ENCODE measurements around the gene SFR1.
"Not testable (repeated sequence)": the region's sequence is repeated elsewhere in the genome, so short reads cannot be mapped to it uniquely, and the experiment has no call there.

SFR1 gene

DNA sequence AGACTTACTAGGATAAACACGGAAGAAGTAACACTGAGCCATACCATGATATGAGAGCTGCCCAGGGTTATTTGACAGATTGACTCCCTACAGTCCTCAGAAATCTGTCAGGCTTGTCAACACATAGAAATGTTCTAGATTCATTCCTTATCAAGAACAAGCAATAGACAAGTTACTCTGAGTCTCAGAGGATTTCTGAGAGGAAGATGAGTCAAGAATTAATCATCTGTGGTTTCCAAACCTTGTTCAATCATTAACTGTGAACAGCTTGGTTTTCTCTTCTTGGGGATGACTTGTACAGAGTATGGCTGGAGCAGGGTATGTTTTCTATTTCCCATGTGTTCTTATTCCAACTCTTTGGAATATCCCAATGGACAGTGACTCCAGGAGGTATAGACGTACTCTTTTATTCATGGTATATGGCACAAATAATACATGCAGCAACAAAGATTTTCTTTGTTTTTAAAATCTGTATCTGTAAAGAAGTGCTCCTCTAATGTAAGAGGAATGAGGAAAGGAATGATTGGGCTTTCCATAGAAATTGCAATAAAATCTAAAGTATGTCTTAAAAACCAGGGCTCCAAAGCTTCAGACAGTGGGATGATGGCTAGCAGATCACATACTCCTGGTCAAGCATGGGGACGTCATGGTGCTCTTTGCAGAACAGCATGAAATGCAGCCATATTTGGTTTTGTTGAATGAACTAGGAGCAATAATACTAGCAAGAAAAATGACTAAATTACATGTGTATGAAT is 11.9 kb upstream of the SFR1 start:
- DNase-seq, result no peak

DNA sequence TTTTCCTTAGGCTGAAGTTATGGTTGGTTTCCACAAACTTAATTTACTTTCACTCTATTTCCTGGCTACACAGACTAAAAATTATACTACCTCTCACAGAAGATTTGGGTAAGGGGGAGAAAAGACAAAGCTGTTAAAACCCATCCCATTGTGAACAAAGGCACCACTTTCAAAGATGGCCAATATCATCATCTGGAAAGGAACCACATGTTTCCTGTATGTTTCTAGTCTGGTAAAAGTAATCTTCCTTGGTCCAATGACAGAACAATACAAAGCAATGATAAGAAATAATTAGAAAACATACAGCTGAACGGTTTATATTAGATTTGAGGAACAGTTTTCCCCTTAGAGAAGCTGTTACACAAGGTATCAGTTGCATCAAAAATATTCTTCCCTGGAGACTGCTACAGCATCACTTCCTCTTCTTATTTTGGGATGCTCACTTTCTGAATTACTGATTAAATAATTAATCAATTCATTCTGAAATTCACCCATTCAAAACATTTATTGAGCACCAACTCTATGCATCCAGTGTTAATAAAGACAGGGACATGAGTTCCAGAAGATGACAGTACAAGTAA is 8.5 kb upstream of the SFR1 start:
- no peak for DNase-seq

DNA sequence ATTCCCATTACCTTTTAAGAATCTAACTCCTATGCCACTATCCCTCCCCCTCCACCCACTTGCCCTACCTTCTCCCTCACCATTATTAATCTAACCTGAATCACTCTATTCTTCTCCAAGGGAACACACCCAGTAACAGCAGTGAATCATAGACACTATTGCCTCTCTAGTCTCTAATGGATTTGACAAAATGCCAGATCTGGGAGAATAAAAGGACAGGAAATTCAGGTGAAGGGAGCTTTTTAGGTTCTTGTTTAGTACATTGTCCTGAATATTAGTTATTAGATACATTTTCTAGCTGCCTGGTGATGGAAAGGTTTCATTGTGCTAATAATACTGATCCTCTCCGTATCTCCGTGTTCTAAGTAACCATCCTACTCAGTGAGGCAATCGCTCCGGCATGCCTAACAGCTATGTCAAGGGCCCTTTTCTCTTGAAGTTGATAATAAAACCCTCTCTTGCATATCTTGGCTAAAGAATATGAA is 4.1 kb upstream of the SFR1 start:
- DNase-seq, result no peak

DNA sequence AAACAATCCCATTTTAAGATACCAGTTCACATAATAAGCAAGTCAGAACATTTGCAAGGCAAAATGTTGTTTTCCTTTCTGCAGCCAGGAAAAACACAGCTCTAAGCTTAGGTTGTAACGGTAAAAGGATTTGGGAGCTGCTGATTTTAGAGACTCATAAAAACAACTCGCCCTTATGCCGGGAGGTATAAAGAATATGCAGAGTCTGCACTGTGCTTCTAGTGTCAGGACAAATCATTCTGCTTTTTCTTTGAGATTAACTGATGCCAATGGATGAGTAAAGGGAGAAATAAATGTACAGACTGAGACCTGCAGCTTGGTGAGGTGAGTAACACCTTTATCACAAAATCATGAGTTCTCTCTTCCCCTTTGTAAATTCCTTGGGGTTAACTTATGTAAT is 2.0 kb upstream of the SFR1 start:
- peak; percentile 49 for DNase-seq

DNA sequence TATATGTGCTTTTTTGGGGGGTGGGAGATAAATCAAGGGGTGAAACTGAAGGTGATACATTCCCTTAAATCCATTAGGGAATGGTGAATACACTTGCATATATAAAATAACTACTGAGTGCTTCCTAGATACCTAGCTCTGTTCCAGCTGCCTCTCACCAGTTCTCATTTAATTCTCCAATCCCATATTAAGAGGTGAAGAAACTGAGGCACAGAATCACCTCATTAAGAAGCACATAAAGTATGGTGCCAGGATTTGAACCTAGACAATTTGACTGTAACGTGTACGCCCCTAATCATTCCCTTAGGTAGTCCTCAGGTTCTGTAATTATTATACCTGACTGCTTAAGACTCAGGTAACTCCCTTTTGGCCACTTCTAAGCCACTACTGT is 1.5 kb upstream of the SFR1 start:
- DNase-seq, result peak; percentile 24

DNA sequence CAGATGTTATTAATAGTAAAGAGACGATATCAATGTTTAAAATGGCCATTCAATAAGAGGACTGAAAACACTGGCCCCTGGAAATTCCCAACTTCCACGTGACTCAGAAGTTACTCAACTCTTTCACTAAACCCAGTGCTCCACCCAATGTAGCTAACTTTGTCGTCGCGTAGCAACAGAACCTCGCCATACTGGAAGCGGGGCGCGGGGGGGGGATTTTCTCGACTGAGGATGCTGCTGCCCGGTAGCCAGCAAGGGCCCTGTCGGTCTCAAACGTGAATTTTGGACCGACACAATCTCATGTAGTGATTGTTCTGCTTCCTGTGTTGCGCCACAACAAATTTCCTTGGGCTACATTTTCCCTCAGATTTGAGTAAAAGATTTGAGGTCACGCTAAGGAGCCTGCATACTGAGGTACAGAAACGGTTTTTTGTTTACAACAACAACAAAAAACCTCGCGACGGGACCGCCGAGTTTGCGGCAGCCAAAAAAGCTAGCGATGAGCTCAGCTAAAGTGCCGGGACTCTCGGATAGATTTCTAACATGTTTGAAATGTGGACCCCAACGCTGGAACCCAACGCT is 977 bp upstream of the SFR1 start:
- DNase-seq, result peak; percentile 85

DNA sequence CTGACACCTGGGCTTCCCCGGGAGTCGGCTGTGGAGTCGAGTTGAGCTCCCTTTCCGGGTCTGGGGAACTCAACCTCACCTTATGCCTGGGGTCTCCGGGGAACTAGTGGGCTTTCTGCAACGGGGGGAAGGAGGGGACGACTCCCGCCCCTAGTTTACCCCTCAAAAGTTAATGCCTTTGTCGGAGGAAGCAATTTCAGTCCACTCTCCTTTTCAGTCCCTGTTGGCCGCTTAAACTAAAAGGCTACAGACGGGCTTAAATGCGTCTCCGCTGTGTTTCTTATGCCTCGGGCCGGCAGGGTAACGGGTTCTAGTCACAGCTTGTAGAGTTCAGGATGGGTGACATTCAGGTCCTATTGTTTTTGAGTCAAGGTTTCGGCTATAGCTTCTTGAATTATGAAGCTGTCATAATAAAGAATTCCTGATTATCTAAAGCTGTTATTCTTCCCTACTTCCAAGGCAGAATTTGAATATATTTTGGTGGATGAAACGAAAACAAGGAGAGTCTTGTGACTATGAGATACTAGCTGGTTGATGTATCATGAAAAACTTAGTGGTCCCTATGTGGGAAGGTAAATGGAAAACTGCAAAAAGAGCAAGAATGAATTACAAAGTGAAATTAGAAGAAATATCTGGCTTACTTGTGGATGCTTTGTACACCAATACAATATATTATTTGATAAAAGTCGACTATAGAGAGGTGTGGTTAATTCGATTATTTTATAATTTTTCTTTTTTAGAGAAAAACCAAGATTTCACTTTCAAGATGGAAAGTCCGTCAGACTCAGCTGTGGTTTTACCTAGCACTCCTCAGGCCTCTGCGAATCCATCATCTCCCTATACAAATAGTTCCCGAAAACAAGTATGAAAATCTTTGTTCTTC is 495 bp downstream of the SFR1 start:
- DNase-seq, result peak; percentile 77

DNA sequence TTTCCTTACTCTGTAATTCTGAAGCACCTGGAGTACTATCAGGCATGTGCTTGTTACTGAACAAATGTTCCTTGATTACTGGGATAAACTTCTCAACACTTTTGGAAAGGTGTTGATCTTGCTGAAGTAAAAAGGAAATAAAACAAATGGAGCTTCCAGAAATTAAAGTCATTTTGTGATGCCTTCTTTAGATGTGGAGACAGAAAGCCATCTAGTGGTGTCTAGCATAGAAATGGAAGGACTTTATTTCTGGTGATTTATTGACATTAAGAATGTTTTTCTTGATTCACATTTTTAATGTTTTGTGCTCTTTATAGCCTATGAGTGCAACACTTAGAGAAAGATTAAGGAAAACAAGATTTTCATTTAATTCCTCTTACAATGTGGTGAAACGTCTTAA is 1.4 kb downstream of the SFR1 start:
- no peak for DNase-seq

DNA sequence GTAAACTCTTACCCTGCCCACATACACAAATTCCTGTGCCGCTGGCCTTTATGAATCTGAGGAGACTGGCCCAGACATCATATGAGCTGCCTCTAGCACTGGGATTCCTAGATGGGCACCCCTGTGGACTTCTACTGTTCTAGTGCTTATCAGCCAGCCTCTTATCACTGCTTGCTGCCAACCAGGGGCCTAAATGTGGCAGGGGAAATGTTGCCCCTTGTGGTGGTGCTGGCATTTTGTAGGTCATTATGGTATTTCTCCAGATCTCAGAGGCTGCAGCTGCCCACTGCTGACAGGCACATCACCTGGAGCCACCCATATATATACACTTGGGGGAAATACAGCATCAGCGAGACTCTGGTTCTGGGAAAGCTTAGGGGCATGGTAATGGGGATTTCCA is 5.4 kb downstream of the SFR1 start:
- DNase-seq, result peak; percentile 26

DNA sequence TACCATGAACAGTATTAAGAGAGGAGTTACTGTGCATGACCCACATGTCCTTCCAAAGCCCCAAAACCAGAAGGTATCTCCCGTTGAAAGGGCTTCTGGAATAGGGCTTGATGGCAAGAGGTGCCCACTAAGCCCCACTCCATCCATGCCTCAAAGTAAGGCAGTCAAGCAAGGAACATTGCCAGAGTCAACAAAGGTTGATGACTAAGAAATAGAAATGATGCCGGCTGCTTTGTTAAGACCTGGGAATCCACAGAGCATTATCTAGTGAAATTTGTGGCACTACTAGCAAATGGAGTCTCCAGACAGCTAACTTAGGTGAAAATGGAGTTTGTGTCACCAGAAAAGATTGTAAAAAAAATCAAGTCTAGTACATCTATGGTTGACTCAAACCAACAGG is 6.2 kb downstream of the SFR1 start:
- no peak for DNase-seq

DNA sequence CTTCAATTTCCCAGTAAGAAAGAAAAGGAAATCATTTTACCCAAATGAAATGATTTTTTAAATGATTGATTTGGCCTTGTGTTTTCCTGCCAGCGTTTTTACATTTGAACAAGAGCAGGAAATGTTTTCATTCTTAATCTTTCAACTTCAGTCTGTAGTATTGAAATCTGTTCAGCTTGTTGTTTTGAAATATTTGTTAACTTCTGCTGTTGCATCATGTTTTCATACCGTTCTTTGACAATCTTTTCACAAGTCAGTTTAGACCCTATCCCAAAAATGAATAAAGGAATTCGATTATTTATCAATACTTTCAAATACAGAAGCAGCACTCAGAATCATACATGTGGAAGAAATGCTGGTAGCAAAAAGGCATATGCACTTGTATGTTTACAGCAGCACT is 8.1 kb downstream of the SFR1 start:
- DNase-seq, result no peak

DNA sequence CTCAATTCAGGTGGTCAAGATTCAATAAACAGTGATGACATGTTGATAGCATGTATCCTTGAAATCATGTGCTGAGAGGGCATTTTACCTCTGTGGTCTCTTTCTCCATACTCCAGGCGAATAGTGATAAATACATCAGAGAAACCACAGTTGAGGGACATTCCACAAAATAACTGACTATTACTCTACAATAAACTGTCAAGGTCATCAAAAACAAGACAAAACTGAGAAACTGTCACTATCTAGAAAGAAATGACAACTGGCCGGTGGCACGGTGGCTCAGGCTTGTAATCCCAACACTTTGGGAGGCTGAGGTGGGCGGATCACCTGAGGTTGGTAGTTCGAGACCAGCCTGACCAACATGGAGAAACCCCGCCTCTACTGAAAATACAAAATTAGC is 16.2 kb downstream of the SFR1 start:
- DNase-seq, result no peak

DNA sequence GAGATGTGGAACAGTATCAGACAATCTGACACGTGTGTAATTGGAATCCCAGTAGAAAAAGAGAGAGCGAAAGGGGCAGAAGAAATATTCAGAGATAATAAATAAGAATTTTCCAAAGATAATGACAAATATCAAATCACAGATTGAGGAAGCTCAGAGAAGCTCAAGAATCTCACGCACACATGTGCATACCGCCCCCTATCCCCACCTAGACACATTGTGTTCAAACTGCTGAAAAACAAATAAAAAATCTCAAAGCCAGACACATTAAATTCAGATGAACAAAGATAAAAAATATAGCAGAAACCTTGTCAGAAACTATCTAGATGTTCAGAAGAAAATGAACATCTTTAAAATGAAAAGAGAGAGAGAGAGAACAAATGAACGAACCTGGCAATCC is 17.2 kb downstream of the SFR1 start:
- peak; percentile 5 for DNase-seq

DNA sequence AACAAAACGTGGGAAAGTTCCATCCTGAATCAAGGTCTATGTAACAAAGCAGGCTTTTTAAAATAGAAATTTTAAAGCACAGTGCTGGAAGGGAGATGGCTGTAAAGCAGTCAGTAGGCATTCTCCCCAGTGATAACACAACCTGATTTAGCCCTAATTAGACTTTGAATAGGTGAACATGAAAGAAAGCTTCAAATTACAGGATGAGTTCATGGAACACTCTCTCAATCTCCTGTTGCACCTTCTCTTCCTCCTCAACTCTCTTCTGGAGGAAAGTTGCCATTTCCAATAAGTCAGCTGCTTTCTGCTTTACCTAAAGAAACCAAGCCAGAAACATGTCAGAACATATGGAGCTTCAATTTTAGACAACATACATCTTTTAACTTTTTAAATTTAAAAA is 20.1 kb downstream of the SFR1 start:
- DNase-seq, result no peak

DNA sequence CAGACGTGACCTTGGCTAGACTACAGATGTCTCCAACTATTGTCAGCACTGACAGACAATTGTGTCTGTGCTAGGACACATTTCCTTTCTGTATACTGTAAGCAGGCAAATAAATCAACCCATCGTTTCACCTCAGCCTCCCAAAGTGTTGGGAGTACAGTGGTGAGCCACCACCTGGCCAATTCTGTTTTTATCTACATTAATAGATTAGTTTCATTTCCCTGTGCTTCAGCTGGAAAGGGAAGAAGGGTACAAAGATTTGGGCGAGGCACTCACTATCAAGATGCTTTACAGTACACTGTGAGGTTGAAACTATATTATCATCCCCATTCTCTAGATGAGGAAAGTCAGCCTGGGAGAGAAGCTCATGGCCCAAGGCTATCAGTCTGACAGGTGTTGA is 21.9 kb downstream of the SFR1 start:
- DNase-seq, result no peak

DNA sequence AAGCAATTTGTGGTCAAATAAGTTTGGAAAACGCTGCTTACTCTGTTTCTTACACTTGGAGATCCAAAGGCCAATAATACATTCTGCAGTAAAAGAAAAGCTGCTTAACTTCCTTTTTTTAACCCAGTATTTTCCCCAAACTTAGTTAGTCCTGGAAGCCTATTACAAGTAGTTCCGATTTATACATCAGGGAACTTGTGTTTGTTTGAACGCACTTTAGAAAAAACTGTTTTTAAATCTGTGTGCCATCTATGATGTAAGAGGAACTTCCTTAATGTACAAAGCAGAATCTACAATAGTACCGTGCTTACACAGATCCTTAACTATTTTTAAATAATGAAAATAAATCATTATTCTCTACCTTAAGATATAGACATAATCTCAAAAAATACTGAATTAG is 23.0 kb downstream of the SFR1 start:
- DNase-seq, result no peak

DNA sequence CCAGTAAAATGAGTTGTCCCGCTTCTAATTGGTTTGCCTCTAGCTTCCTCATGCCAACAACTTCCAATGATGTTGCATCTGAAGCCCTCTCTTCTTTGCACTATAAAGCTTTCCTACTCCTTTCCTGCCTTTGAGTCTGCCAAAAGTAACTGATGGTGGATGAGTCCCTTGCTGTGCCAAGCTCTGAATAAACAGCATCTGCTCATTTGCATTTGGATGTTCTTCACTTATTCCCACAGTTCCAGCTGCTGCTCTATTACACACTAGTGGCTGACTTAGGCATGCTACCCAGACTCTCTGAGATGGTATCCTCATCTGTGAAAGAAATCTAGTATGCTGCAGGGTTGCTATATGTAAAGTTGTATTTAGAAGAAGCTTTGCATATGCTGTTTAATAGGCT is 24.9 kb downstream of the SFR1 start:
- peak; percentile 8 for DNase-seq

DNA sequence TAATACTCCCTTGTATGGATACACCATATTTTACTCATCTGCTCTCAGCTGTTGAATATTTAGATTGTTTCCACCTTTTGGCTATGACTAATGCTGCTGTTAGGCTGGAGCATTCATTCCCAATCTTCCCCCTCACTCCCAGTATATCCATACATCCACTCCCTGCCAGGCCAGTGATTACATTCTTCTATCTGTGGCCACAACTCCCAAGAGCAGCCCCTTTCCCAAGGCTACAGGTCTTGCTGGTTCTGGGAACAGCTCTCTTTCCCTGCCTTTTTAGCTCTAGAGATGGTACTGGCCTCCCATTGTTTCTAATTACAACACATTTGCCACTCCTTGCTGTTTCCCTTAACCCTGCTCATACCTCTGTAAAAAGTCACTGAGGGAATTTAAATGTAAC is 28.2 kb downstream of the SFR1 start:
- DNase-seq, result no peak

DNA sequence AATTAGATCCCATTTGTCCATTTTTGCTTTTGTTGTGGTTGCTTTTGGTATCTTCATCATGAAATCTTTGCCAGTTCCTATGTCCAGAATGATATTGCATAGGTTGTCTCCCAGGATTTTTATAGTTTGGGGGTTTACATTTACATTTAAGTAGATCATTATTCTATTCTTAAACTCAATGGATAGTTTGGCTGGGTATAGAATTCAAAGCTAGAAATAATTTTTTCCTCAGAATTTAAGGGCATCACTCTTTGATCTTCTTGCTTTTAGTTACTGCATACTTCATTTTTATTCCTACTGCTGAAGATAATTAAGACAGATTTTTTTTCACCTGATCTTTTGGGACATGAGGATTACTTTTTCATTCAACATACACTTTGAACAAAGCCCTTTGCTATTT is 29.8 kb downstream of the SFR1 start:
- DNase-seq, result no peak

DNA sequence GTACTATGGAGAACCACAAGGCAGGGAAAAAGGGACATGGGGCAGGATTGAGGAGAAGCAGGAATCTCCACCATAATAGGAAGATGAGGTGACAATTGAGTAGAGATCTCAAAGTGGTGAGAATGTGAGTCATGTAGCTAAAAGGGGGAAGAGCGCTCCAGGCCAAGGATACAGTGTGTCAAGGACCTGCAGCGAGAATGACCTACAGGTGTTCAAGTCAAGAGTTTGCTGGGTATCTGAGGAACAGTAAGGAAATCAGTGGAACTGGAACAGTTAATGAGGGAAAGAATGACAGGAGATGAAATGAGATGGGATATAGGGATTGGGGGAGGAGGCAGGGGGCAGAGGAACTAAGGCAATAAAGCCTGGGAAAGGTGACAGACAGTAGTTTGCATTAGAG is 33.6 kb downstream of the SFR1 start:
- DNase-seq, result no peak

DNA sequence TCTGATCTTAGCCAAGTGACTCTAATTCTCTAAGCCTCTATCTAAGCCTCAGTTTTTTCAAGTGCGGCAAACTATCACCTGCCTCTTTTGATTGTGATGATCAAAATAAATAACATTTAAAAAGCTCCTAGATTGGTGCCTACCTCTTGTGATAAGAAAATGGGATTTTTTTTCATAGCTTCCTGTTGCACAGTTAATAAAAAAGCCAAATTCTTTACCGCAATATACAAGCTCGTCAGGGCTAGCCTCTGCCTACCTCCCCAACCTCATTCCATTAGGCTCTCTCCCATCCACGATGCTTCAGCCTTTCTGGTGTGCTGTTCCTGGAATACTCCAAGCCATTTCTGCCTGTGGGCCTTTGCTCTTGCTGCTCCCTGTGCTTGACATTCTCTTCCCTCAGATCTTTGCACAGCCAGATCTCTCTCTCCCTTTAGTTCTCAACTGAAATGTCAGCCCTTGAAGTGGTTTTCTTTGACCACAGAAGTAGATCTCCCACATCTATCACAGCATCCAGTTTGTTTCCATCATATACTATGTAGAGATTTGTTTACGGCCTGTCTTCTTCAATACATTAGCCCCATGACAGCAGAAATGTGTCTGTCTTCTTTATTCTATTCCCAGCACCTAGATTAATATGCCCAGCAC is 48.8 kb downstream of the SFR1 start:
- DNase-seq, result no peak

DNA sequence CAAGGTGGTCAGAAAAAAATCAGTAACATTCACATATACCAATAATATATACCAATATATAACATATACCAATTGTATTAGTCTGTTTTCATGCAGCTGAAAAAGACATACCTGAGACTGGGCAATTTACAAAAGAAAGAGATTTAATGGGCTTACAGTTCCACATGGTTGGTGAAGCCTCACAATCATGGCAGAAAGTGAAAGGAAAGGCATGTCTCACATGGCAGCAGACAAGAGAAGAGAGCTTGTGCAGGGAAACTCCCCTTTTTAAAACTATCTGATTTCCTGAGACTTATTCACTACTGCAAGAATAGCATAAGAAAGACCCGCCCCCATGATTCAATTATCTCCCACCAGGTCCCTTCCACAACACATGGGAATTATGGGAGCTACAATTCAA is 52.2 kb downstream of the SFR1 start:
- DNase-seq, result not testable (repeated sequence)
